ENCODE results near the gene CHKA. TPM values are rescaled to one million over a fixed set of nuclear protein-coding genes. Genes with fewer than 3 reads are reported as not detected.

Gene CHKA
- total RNA-seq, 2 donors from 2014 or later = 11.6 to 16.7 TPM

DNA sequence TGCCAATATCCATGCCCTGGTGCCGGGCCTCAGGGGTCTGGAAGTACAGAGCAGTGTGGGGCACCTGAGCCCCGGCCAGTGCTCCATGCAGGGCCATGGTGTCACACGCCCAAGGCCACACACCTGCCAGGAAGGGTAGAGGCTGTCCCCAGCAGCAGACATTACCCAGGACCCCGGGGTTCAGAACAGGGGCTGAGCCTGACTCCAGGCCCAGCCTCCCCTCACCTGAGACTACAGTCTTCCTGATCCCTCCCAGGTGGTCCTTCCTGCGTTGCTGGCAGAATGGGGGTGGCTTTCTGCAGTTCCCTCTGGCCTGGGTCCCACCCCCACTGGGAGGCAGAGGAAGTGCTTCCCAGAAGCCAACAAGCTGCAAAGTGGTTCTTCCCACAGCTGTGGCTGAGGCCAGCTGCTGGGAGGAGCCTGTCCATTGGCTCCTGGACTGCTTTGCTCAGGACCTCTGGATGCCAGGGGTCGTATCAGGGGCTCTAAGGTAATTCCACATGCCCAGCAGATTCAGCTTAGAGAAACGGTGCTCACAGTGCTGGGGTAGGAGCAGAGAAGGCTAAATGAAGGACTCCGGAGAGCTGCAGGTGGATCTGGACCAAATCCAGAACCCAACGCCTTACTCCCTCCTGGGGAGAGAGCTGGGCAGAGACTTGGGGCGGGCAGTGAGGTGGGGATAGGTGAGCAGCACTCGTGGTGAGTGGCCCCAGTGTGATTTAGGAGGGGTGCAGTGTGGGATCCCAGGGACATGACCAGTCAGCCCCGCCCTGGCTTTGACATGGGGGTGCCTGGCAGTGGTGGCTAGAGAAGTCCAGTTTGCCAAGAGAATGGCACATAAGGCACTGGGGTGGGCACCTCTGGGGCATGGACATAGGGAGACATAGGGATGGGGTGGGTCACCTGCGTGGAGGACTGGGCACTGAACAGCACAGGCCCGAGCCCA is 69.7 kb downstream of the CHKA start:
- H3K9me3 Mint-ChIP-seq = no peaks in the 10 kb centered on the region
- ATAC-seq (replicated peaks in 1 of 2) = no peak
- H3K36me3 Mint-ChIP-seq (ENCODE audit: insufficient read depth in 2 of 2) = peaks cover 0 to 1% of the 10 kb centered on the region in 2 donors
- DNase-seq = no peak
- H3K4me1 Mint-ChIP-seq (ENCODE audit: low read depth) = peaks cover 4% of the 10 kb centered on the region
- no peaks in the 10 kb centered on the region for H3K27me3 Mint-ChIP-seq (ENCODE audit: low read depth)
- no peak overlapping the region for H3K4me3 Mint-ChIP-seq
- H3K27ac Mint-ChIP-seq = no peak overlapping the region

DNA sequence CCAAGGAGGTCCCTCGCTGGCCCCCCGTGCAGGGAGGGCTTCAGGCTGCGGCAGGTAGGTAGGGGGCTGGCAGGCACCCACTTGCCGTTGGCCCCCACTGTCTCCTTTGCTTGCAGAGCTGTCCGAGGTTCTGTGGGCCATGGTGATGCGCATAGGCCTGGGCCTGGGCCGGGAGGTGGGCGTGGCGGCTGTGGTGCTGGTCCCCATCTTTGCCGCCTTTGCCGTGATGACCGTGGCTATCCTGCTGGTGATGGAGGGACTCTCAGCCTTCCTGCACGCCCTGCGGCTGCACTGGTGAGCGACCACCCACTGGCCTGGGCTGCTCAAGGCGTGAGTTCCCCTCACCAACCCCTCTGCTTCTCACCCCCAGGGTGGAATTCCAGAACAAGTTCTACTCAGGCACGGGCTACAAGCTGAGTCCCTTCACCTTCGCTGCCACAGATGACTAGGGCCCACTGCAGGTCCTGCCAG is 70.8 kb downstream of the CHKA start:
- Mint-ChIP-seq H3K9me3 (no peaks in the 10 kb centered on the region), H3K4me3 (no peak overlapping the region), H3K36me3 (ENCODE audit: insufficient read depth in 2 of 2) (peaks cover 0 to 1% of the 10 kb centered on the region in 2 donors), H3K27me3 (ENCODE audit: low read depth) (no peaks in the 10 kb centered on the region), H3K4me1 (ENCODE audit: low read depth) (no peaks in the 10 kb centered on the region), H3K27ac (no peak overlapping the region)
- DNase-seq = no peak
- no peak for ATAC-seq (replicated peaks in 1 of 2)

DNA sequence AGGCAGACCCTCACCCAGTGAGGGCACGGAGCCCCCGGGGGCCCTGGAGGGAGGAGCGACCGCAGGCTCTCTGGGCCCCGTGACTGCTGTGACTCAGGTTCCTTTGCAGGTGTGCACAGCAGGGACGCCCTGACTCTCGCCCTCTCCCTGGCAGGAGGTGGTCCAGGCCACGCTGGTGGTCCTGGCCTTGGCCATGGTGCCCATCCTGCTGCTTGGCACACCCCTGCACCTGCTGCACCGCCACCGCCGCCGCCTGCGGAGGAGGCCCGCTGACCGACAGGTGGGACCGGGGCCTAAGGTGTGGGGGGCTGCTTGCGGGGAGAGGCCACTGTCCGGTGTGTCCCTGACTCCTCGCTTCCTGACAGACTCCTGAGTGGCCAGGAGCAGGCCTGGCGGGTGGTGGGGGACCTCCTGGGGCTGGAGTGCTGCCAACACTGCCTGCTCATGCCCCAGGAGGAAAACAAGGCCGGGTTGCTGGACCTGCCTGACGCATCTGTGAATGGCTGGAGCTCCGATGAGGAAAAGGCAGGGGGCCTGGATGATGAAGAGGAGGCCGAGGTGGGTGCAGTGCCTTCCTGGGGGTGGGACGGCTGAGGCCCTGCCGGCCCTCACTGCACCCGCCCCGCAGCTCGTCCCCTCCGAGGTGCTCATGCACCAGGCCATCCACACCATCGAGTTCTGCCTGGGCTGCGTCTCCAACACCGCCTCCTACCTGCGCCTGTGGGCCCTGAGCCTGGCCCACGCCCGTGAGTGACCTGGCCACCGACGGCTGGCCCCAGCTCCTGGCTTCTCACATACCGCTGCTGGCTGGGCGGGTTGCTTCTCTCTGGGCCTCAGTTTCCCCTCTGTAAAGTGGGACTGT is 71.4 kb downstream of the CHKA start:
- no peaks in the 10 kb centered on the region for H3K4me1 Mint-ChIP-seq (ENCODE audit: low read depth)
- no peak for ATAC-seq (replicated peaks in 1 of 2)
- H3K9me3 Mint-ChIP-seq = no peaks in the 10 kb centered on the region
- no peak overlapping the region for H3K4me3 Mint-ChIP-seq
- no peaks in the 10 kb centered on the region for H3K27me3 Mint-ChIP-seq (ENCODE audit: low read depth)
- no peak for DNase-seq
- no peak overlapping the region for H3K27ac Mint-ChIP-seq
- H3K36me3 Mint-ChIP-seq (ENCODE audit: insufficient read depth in 2 of 2) = peaks cover 0 to 1% of the 10 kb centered on the region in 2 donors

GRCh38 chr11:68048681-68049508 is 72.3 kb downstream of the CHKA start:
- no peak for DNase-seq
- Mint-ChIP-seq H3K4me3 (no peak overlapping the region), H3K27me3 (ENCODE audit: low read depth) (no peaks in the 10 kb centered on the region), H3K27ac (no peak overlapping the region), H3K4me1 (ENCODE audit: low read depth) (no peaks in the 10 kb centered on the region), H3K9me3 (no peaks in the 10 kb centered on the region), H3K36me3 (ENCODE audit: insufficient read depth in 2 of 2) (peaks cover 0 to 1% of the 10 kb centered on the region in 2 donors)
- ATAC-seq (replicated peaks in 1 of 2) = no peak

DNA sequence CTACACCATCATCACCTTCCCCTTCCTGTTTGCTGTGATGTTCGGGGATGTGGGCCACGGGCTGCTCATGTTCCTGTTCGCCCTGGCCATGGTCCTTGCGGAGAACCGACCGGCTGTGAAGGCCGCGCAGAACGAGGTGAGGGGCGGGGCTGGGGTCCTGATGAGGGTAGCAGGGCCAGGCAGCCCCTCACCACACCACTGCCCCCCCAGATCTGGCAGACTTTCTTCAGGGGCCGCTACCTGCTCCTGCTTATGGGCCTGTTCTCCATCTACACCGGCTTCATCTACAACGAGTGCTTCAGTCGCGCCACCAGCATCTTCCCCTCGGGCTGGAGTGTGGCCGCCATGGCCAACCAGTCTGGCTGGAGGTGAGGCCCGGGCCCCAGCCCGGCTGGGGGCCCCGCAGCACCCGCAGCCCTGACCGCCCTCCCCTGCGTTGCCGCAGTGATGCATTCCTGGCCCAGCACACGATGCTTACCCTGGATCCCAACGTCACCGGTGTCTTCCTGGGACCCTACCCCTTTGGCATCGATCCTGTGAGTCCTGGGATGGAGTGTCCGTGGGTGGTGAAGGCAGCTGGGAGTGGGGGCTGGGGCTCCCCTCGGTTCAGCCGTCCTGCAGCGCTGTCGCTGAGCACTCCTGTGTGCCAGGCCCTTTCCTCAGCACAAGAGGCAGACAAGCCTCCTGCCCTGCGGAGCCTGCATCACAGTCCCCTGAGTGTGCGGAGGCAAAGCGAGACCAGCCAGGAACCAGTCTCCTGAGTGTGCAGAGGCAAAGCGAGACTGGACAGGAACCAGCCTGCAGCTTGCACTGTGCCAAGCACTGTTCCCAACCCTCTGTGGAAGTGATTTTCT is 73.5 kb downstream of the CHKA start:
- no peak overlapping the region for H3K4me3 Mint-ChIP-seq
- no peaks in the 10 kb centered on the region for H3K4me1 Mint-ChIP-seq (ENCODE audit: low read depth)
- no peaks in the 10 kb centered on the region for H3K27me3 Mint-ChIP-seq (ENCODE audit: low read depth)
- DNase-seq (no peak), ATAC-seq (replicated peaks in 1 of 2) (no peak)
- H3K27ac Mint-ChIP-seq = no peak overlapping the region
- peaks cover 0 to 1% of the 10 kb centered on the region in 2 donors for H3K36me3 Mint-ChIP-seq (ENCODE audit: insufficient read depth in 2 of 2)
- H3K9me3 Mint-ChIP-seq = no peaks in the 10 kb centered on the region

GRCh38 chr11:68044898-68045351 is 76.3 kb downstream of the CHKA start:
- peaks cover 13% of the 10 kb centered on the region for H3K4me1 Mint-ChIP-seq (ENCODE audit: low read depth)
- H3K27me3 Mint-ChIP-seq (ENCODE audit: low read depth) = no peaks in the 10 kb centered on the region
- no peaks in the 10 kb centered on the region for H3K9me3 Mint-ChIP-seq
- ATAC-seq (replicated peaks in 1 of 2) = no peak
- H3K4me3 Mint-ChIP-seq = no peak overlapping the region
- DNase-seq = no peak
- H3K36me3 Mint-ChIP-seq (ENCODE audit: insufficient read depth in 2 of 2) = no peaks in the 10 kb centered on the region
- no peak overlapping the region for H3K27ac Mint-ChIP-seq

- DNase-seq (no peak), ATAC-seq (replicated peaks in 1 of 2) (no peak)
- H3K4me1 Mint-ChIP-seq (ENCODE audit: low read depth) = peaks cover 16% of the 10 kb centered on the region
- H3K36me3 Mint-ChIP-seq (ENCODE audit: insufficient read depth in 2 of 2) = no peaks in the 10 kb centered on the region
- no peaks in the 10 kb centered on the region for H3K9me3 Mint-ChIP-seq
- no peak overlapping the region for H3K27ac Mint-ChIP-seq
- H3K4me3 Mint-ChIP-seq = no peak overlapping the region
- H3K27me3 Mint-ChIP-seq (ENCODE audit: low read depth) = no peaks in the 10 kb centered on the region
These were observed 76.9 kb downstream of the CHKA start for GRCh38 chr11:68044145-68044813.

- H3K9me3 Mint-ChIP-seq = no peaks in the 10 kb centered on the region
- H3K36me3 Mint-ChIP-seq (ENCODE audit: insufficient read depth in 2 of 2) = no peaks in the 10 kb centered on the region
- H3K4me3 Mint-ChIP-seq = no peak overlapping the region
- H3K27ac Mint-ChIP-seq = no peak overlapping the region
- DNase-seq = no peak
- ATAC-seq (replicated peaks in 1 of 2) = no peak
- no peaks in the 10 kb centered on the region for H3K27me3 Mint-ChIP-seq (ENCODE audit: low read depth)
- H3K4me1 Mint-ChIP-seq (ENCODE audit: low read depth) = peaks cover 16% of the 10 kb centered on the region
These were observed 77.6 kb downstream of the CHKA start for GRCh38 chr11:68043349-68044144.

DNA sequence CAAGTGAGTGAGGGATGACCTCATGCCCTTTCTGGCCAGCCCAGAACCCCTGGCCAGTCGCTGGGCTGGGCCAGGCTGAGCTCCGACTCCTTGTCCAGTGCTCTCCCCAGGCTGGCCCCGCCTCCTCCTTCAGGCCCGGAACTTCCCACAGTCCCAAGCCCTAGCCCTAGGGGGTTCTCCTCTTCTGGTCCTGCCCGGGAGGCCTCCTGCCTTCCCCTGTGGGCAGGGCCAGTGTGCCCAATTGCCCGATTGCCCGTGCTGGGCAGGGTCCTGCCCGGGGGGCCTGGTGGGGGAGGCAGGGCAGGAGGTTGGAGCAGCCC is 78.2 kb downstream of the CHKA start:
- H3K9me3 Mint-ChIP-seq = no peaks in the 10 kb centered on the region

GRCh38 chr11:68042219-68043028 is 78.8 kb downstream of the CHKA start:
- no peak for ATAC-seq (replicated peaks in 1 of 2)
- DNase-seq = no peak
- no peak overlapping the region for H3K27ac Mint-ChIP-seq
- no peaks in the 10 kb centered on the region for H3K27me3 Mint-ChIP-seq (ENCODE audit: low read depth)
- no peak overlapping the region for H3K4me3 Mint-ChIP-seq
- H3K36me3 Mint-ChIP-seq (ENCODE audit: insufficient read depth in 2 of 2) = no peaks in the 10 kb centered on the region
- H3K9me3 Mint-ChIP-seq = no peaks in the 10 kb centered on the region
- peaks cover 16% of the 10 kb centered on the region for H3K4me1 Mint-ChIP-seq (ENCODE audit: low read depth)

More for the DNA sequence above, 78.2 kb downstream of the CHKA start:
- DNase-seq (no peak), ATAC-seq (replicated peaks in 1 of 2) (no peak)
- H3K36me3 Mint-ChIP-seq (ENCODE audit: insufficient read depth in 2 of 2) = no peaks in the 10 kb centered on the region
- no peaks in the 10 kb centered on the region for H3K27me3 Mint-ChIP-seq (ENCODE audit: low read depth)
- no peak overlapping the region for H3K27ac Mint-ChIP-seq
- H3K4me1 Mint-ChIP-seq (ENCODE audit: low read depth) = peaks cover 16% of the 10 kb centered on the region
- no peak overlapping the region for H3K4me3 Mint-ChIP-seq

All from activated T-cell treated with anti-CD3 and anti-CD28 coated beads, Interleukin-2, amount 50 U/mL, for 72 hours (primary cell).